Stimulated activated CD8-positive, alpha-beta memory T cell treated with anti-CD3 and anti-CD28 coated beads, Interleukin-12 subunit alpha, Interleukin-12 subunit beta, amount 100 ng/mL, for 24 hours (primary cell): Measurements from ENCODE around the gene HOXA11.

Source experiments
- DNase-seq: peaks from one replicate; pipeline ENCODE4 v3.0.0-alpha.2; 2020; ENCODE audit errors: extremely low read depth

HOXA11 gene

DNA sequence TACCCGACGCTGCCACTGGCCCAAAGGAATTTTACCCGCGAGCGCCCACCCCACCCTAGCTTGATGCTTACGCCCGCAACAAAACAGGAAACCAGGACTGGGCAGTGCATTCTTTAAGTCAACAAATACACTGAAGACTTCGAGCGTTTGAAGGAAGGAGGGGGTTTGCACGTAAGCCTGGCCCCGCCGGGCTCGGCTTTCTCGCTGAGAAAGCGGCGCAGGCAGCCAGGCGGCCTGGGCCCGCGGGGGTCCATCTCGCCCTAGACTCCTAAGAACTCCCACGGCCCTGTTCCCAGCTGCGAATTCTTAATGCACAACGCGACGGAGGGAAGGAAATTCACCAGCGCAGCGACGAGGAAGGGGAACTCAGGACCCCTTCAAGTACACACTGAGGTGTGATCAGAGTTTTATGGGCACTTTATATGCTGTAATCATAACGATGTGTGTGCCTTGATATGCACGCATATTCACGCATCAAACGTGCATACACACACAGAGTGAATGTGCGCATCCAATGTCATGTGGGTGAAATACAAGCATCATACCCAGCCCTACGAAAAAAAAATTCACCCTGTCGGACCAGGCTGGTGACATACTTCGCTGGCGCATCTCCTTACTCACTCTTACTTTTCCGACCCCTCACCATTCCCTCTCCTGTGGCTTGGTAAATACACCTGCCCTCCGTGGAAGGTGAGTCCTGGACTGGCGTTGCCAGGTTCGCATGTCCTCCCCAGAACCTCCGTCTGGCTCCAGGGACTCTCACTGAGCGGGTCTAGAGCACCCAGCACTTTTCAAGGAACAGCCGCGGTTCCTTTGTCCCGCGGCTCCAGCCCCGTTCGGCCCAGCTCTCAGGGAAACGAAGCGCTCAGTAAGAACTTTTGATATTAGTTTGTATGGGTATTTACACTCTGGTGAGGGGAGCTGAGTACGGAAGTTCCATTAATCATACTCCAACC is 20.6 kb upstream of the HOXA11 start:
- no peak for DNase-seq

DNA sequence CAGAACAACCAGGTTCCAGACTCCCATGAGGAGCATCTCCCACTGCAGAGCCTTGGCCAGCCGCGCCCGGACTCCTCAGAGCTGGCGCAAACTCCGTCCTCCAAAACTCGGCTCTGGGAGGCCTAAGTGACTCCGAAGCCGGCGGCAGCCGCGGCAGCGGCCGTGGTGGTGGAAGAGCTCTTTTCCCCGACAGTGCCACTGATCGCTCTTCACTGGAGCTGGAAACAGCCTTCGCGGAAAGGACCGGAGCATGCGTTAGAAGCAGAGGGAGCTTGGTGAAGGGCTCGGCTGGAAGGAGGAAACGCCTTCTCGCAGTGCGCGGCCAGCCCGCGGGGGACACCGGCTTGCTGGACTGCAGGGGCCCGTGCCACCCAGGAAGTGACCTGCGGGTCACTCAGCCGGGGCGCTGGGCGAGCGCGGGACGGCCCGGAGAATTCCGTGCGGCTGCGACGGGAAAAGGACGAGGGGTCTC is 19.9 kb upstream of the HOXA11 start:
- DNase-seq: no peak

DNA sequence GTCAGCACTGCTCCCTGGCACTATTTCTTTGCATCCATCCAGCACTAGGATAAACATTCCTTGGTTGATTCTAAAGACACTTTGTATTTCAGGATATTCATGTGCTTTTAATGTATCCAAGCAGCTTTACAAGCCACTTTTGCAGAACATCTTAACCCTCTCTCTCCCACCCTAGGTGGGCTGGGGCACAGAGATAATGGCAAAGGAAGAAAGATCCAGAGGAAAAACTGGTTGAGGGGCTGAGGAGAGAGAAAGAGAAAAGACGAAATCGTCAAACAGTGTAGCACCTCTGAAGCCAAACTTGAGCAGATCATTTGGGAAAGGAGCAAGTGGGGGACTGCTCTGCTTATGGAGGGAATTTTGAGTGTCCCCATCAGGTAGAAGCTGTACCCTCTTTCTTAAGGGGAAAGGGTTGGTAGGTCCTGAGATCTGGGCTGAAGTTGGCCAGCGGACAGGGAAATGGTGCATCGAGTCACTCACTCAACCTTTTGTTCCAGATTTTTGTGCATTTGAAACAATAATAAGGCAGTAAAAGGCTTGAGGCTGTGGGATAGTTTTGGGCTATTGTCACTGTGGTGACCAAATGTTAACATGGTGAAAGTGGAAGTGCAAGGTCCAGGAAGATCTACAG is 19.0 kb upstream of the HOXA11 start:
- DNase-seq: no peak

DNA sequence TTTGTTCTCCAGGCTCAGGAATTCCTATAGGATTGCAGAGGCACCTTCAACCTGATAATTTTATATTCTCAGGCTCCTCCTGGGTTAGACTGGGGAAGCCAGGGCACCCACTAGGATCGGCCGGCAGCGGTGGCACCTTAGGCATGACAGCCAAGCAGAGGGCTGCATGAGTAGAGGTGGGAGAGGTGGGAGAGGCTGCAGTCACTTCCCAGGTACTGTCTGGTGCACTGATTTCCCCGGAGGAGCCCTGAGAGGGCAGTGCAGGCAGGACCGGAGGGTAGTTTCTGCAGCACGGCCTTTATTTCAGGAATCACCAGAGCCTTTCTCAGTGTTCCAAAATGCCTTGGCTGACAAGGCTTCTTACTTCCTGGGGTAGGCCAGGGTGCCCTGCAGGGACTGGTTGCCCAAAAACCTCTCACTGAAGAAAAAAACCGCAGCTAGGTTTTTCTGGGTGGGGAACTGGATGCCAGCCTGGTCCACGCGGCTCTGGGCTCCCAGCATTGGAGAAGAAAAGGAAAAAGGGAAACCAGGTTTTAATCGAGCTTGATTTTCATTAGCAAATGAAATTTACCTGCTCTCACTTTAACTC is 18.4 kb upstream of the HOXA11 start:
- DNase-seq: no peak

DNA sequence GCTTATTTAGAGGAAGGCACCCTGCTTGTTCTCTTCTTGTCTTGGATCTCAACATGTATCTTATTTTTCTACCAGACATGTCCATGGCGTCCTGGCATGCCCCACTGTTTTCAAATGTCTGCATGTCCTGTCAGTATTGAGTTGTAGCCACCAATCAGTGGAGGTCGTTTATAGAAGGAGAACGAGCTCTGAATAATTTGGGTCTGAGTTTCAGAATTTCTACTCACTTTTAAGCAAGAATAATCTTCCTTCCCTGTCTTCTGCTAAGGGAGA is 17.8 kb upstream of the HOXA11 start:
- no peak for DNase-seq

DNA sequence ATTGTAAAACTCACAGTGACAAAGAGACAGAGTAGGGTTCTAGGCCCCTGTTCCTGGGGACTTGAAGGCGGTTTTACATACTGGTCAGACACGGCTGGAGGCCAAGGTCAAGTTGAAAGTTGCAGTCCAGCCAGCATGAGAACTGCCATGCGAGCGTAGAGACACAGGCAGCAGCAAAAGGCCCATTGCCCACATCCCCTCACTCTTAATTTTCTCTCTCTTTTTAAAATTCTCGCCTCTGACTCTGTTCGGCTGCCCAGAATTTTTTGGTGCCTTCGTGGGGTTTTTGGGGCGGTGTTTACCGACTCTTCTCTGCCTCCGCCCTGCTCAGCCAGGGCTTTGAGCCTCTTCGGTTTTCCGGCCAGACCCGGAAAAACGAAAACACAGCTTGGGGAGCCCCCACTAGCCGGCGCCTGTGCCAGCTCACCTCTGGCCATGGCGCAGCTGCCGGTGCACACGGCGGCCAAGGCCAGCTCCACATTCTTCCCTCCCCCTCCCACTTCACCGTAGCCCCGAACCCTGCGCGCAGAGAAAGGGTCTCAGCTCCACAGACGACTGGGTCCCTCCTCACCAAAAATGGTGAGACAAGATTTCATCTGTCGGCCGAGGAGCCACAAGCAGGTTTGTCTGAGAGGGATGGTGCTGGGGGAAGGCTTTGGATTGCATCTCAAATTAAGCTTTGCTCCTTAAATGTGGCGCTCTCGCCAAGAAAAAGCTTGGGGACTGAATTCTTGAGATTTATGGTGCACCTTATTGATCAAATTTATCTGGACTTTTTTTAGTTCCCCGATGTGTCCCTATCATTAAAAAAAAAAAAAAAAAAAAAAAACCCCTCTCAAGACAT is 17.2 kb upstream of the HOXA11 start:
- DNase-seq: no peak

DNA sequence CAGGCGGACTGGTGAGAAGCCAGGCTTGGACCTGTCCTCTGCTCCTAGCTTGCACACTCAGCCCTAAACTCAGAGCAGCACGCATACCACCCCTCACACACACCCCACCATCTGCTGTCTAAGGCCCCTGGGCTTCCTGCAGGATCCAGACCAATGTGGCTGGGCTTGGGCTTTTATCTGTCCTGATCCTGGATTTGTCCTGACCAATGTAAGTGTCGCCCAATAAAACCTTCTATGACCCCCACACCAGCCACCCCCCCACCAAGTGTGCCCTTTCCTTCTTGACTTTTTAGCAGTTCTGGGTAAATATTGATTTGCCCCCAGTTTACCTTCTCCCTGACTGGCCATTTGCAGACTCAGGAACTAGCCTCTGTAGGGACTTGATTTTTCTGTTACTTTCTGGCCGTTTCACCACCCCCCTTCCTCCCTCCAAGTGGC is 16.6 kb upstream of the HOXA11 start:
- DNase-seq: no peak

DNA sequence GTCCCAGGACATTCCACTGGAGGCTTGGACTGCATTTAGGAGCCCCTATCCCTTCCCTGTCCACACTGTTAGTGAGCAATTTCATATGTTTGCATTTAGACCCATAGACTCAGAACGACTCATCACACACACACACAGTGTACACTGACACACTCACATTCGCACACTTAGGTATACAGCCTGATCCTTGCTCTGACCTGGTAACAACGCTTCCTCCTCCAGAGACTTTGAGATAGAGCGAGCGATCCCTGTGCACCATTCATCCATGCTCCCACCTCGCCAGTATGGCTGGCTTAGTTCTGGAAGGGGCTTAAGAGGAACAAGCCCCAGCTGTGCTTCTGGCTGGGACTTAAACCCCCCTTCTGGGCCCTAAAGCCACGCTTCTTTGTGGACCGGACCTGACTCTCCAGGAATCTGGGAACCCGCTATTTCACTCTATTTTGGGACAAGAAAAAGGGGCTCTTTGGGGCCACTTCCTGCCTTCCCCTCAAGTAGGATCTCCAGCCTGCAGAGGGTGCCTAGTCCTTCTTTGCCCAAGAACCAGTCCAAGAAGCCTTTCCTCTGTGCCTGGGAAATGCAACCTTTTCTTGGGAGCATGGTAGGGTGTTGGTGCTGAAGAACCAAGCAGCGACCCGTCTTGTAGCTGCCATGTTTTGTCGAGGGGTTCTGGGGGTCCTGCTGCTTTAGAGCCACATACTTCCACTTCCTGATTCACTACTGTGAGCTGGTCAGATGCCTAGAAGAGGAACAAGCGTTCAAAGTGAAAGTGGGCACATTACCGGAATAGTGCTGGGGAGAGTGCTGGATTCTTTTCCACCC is 15.9 kb upstream of the HOXA11 start:
- no peak for DNase-seq

DNA sequence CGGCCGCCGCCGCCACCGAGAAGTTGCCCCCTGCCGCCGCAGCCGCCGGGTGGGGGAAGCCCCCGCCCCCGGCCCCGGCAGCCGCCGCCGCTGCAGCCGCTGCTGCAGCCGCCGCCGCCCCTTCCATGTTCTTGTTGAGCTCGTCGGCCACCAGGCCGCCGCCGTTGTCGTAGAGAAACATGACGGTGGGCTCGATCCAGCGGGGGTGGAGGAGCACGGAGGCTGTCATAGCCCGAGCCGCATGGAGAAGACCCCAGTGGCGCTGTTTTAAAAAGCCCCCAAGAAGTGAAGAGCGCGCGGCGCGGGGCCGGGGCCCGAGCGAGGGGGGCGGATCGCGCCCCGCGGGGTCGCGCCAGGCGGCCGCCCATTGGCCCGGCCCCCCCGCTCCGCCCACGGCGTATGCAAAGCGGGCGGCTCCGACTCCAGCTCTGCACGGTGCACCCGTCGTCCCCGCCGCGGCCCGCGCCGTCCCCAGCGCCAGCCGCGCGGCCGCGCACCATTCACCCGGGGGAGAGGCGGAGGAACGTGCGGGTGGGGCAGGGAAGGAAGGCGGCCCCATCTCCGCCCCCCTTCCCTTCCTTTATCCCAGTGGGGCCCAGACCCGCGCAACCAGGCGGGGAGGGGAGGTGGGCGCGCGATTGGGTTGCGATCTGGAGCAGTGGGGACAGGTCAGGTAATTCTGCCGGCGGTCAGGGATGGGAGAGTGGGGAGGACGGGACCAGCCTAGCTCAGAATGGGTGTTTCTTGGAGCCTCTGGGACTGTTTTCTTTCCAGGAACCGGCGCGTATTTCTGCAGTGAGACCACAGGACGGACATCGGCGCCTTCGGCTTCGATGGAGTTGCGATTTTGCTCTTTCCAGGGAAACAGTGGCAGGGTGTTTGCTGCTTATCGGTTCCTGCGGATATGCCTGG is 15.1 kb upstream of the HOXA11 start, which contains the start of gene HOXA13:
Gene HOXA13, minus strand, starts transcription at position 243 of the 912 bp plus-strand sequence. Its CDS starts 14 bp downstream, at position 229.
- DNase-seq: no peak

DNA sequence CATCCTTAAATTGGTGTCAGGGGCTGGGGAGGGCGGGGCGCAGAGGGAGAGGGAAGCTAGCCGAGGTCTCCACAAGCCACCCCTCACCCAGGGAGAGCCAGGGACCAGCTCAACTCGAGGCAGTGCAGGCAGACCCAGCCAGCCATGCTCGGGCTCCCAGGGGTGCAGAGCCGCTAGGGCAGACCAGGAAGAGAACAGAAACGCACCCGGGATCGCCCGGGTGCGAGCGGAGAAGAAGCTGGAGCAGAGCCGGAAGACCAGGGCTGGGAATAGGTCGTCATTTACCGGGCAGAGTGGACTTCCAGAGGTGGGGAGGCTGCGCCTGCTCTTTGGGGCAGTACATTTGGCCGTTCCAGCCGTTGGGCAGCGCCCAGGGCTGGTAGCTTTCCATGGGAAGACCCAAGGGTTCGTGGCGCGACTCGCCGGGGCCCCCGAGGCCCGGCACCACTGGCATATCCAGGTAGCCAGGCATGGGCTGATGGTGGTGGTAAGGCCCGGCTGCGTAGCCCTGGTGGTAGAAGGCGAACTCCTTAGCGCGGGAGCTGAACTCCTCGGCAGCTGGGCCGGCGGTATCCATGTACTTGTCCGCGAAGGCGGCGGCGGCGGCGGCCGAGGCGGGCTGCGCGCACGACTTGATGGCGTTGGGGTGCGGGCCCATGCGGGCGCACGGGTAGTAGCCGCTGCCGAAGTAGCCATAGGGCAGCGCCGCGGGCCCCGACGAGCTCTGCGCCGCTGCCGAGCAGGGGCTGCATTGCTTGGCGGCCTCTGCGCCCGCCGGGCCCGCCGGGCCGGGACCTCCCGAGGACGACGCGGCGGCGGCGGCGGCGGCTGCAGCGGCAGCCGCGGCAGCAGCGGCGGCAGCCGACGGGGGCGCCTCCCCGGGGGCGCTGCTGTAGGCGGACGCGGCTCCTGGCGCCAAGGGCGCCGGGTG is 14.1 kb upstream of the HOXA11 start:
- DNase-seq: no peak

DNA sequence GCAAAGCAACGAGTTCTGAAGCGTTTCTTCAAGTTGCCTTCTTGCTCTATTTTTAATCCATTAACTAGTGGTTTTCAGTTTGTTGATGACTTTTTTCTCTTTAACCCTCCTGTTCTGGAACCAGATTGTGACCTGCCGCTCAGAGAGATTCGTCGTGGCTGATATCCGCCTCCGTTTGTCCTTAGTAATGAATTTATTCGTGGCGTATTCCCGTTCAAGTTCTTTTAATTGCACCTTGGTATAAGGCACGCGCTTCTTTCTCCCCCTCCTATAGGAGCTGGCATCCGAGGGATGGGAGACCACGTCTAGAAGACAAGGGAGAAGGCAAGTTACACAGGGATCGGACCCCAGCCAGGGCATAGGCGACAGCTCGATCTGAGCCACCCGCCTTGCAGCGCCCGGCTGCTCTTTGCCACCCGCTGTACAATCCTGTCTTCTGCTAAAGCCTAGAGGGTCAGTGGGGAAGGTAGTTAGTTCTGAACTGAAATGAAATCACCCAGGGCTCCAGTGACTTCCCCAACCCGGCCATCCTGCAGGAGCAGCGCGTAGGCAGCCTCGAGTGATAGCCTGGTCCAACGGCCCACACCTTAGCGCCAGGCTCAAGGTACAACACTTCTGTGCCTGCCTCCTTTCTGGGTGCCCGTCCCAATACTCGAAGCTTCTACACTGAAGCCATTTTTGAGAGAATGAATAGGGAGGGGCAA is 13.3 kb upstream of the HOXA11 start:
- no peak for DNase-seq

DNA sequence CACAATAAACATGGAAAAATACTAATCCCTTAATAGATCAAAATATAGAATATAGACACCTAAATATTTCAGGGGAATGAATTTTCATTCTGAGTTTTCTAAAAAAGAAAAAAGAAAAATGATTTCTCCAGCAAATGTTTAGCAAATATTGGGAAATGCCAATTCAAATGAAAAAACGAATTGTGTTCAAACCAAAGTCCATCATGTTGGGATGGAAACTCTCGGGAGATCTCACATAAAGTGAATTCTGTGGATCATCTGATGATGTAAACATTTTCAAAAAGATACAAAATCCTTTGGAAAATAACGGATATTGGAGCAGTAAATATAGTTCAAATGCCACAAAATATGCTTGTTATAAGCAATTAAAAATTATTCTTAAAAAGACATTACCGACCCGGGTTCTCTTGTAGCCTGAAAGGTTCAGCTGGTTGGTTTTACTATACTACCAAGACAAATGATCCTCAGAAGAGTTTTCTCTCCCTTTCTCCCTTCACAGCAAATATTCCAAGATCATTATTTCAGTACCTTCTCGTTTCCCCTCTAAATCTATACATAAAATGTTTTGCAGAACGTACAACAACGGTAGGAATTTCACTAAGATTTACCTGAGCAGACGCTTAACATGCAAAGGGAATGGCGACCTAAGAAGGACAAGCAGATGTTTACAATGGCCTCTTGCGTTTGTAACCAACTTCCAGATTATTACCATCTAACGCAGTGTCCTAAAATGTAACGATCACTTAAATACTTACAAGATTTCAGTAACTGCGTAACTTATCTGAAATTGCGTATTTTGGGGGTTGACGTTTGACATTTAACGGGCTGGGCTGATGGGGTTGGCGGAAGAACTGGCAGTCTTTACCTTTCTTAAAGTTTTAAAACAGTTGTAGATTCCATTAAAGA is 12.4 kb upstream of the HOXA11 start:
- no peak for DNase-seq

DNA sequence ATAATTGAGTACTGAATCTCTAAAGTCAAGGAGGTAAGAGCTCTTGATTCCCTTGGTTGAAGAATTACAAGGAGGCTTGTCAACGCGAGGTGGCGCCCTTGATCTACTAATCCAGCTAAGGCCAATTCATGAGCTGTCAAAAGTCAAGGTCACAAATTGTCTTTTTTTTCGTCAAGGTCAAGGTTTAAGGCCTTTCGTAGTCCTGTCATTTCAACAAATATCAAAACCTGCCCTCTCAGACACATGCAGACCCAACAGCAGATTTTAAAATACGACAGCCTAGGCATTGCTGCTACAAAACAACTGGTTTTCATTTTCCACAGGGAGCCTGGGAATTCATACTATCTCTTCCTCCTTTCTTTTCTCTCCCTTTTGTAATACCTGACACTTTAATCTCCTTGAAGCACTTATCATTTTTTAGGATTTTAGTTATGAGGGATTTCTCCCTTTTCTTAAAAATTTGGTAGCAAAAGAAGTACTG is 11.3 kb upstream of the HOXA11 start:
- DNase-seq: peak; percentile 46

DNA sequence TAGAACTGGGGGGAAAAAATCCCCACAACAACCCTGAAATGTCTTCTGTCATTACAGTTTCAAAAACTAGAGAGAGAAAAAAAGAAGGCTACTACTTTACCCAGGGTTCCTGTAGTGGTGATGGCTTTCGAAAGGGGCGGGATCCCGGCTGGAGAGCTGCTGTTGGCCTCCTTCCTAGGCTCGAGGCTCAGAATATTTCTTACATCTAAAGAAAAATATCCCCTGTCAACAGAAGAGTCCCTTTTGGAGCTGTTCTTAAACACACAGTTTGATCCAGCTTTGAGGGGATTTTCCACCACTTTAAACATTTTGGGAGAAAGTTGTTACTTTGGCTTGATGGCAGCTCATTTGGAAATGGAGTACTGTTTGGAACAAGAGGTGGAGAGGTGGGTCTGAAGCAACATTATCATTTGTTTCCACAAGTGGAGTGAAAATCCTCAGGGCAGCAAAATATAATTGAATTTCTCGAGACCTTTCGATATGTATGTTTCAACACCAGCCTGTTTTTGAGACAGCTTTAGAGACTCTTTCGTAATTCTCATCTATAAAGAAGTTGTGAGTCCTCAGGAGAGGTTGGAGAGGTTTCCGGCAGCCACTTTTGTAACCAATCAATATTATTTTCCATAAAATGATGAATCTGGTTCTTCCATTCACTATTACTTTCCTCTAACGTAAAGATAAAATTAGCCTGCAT is 9.8 kb upstream of the HOXA11 start:
- DNase-seq: no peak

DNA sequence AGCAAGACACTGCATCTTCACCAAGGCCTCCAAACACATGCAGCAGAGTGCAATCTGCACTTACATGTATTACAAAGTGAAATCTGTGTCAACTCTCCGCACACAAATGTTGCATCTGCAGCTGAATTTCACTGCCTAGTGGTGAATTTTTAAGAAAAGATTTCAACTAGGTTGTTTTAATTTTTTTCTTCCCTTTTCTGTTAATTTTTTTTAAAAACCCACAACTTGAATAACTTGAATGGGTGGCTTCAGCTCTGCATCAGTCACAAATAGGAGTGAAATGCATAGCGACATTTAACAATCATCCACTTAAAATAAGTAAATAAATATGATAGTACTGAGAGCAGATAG is 8.9 kb upstream of the HOXA11 start:
- DNase-seq: no peak

DNA sequence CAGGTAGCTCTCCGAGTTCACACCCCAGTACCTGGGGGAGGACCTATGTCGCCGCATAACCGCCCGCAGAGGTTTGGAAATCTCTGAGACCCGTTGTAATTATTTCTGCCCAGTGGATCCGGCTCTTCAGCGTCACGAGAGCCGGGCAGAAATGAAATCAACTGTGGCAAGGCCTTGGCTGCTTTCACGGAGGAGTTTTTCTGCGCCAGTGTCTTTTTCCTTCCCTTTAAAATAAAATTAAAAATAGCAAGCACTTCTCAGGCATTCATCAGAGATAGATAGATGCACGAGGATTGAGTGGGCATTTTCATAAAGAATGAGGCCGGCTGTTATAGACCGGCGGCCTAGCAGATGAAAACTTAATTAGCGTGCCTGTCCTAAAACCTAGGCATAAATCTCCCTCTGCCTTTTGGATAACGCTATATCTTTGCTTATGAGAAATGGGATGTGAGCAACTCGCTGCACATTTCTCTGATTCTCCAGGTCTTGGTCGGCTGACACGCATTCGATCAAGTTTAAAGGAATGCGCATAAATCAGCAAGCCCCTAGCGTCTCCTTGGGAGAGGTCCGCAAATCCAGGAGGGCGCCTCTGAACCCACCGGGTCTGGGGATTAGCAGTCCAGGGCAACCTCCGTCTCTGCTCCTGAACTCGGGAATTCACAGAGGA is 8.4 kb upstream of the HOXA11 start:
- no peak for DNase-seq
